ENCODE results near the gene ERBB4. TPM values are rescaled to one million over a fixed set of nuclear protein-coding genes. Genes with fewer than 3 reads are reported as not detected.

The ERBB4 gene
- total RNA-seq = 1.7 TPM

DNA sequence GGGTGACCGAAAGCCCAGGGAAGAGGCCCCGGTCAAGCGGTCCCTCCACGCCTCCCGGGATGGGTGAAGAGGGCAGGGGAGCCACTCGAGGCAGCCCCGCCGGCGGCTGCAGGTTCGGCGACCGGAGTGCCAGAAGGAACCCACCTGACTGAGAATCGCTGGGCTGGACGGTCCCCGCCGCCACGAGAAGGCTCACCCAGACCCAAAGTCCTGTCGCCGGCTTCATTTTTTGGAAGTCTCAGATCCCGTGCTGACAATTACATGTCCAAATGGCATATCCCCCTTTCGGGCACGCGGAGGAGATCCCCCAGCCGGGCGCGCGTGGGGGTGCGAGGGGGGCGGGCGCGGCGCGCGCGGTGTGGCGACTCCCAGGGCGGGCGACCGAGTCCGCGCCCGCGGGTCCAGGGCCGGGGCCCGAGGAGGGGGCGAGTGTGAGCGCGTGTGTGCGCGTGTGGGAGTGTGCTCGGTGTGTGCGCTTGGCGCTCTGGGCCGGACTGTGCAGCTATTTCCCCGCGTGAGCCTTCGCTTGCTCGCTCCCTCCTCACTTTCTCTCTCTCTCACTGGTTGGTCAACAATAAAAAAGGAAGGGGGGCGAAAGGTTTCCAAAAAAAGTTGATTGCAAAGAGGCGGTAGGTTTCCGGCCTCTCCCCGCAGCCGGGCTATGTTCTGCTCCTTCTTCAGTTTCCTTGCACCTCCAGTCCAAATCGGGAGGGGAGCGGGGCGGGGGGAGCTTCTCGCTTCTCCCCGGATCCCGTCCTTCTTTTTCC lies at the start of gene ERBB4:
Gene ERBB4, minus strand, starts transcription at position 498 of the 767 bp plus-strand sequence. Its CDS starts 272 bp downstream, at position 226.
- intact Hi-C loops (cut with DNase I) = loop anchor here (2.0 to 5.0 kb wide), 3 partner anchors 191 to 506 kb away; no protein-coding TSS in a partner anchor
- H3K4me3 ChIP-seq = peak within 1 kb of the TSS; percentile 79 to 80
- H3K4me1 ChIP-seq = no peaks in the 10 kb centered on the region
- no peaks in the 10 kb centered on the region for H3K9me3 ChIP-seq
- H3K36me3 ChIP-seq = no peaks in the 10 kb centered on the region
- H3K27ac ChIP-seq = peak within 1 kb of the TSS; percentile 61 to 86
- H3K27me3 ChIP-seq = no peaks in the 10 kb centered on the region
- no peak for TF ChIP-seq CTCF (IDR thresholded peaks at IDR 0.05)
- peak; percentile 10 to 78 for DNase-seq (ENCODE audit: low spot score in 2 of 2)

GRCh38 chr2:212580117-212580516 lies 41.5 kb upstream of the ERBB4 start:
- Histone ChIP-seq H3K4me1 (no peaks in the 10 kb centered on the region), H3K27me3 (no peaks in the 10 kb centered on the region), H3K4me3 (no peak overlapping the region), H3K36me3 (no peaks in the 10 kb centered on the region), H3K27ac (no peak overlapping the region), H3K9me3 (peaks cover 0 to 12% of the 10 kb centered on the region in 2 donors)
- intact Hi-C loops (cut with DNase I) = no loop called here
- no peak for TF ChIP-seq CTCF (IDR thresholded peaks at IDR 0.05)
- DNase-seq (ENCODE audit: low spot score in 2 of 2) = no peak

GRCh38 chr2:212556296-212556695 lies 17.7 kb upstream of the ERBB4 start:
- TF ChIP-seq CTCF (IDR thresholded peaks at IDR 0.05) = no peak
- H3K36me3 ChIP-seq = no peaks in the 10 kb centered on the region
- intact Hi-C loops (cut with DNase I) = no loop called here
- no peak overlapping the region for H3K27ac ChIP-seq
- no peaks in the 10 kb centered on the region for H3K27me3 ChIP-seq
- H3K9me3 ChIP-seq = no peaks in the 10 kb centered on the region
- no peak overlapping the region for H3K4me3 ChIP-seq
- no peak for DNase-seq (ENCODE audit: low spot score in 2 of 2)
- H3K4me1 ChIP-seq = no peaks in the 10 kb centered on the region

- no peak overlapping the region for H3K4me3 ChIP-seq
- no peaks in the 10 kb centered on the region for H3K9me3 ChIP-seq
- no peak overlapping the region for H3K27ac ChIP-seq
- no peak for DNase-seq (ENCODE audit: low spot score in 2 of 2)
- no peak for TF ChIP-seq CTCF (IDR thresholded peaks at IDR 0.05)
- H3K4me1 ChIP-seq = peaks cover 0 to 2% of the 10 kb centered on the region in 2 donors
- intact Hi-C loops (cut with DNase I) = no loop called here
- no peaks in the 10 kb centered on the region for H3K36me3 ChIP-seq
- no peaks in the 10 kb centered on the region for H3K27me3 ChIP-seq
Measured at GRCh38 chr2:212554233-212554632, 15.6 kb upstream of the ERBB4 start.

GRCh38 chr2:212549941-212550340 lies 11.3 kb upstream of the ERBB4 start:
- Histone ChIP-seq H3K9me3 (no peaks in the 10 kb centered on the region), H3K27me3 (no peaks in the 10 kb centered on the region), H3K36me3 (no peaks in the 10 kb centered on the region), H3K4me3 (no peak overlapping the region), H3K27ac (no peak overlapping the region), H3K4me1 (peaks cover 0 to 6% of the 10 kb centered on the region in 2 donors)
- TF ChIP-seq CTCF (IDR thresholded peaks at IDR 0.05) = no peak
- intact Hi-C loops (cut with DNase I) = loop anchor here (5.0 kb wide), 1 partner anchor 803 kb away; no protein-coding TSS in a partner anchor
- no peak for DNase-seq (ENCODE audit: low spot score in 2 of 2)
